ENCODE measurements around the gene MEPE.

MEPE gene

DNA sequence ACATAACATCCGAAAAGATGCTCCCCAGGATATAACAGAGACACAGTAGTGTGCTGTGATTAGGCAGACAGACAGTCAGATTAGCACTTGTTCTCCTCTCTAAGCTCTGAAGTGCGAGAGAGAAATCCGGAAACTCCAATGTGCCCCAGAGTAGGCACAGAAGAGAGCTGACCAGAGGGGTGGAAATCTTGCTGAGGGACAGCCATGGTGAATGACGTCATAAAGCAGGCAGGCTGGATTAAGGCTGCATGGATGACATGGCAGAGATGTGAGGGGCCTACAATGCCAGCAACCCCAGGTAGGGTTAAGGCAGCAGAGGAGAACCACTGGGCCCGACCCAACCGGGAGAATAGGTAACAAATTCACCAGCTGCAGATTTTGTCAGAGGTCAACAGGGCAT is 53.3 kb downstream of the MEPE start:
- no peak for DNase-seq

- peak; percentile 63 for DNase-seq
Observed at GRCh38 chr4:87890753-87891152, 58.0 kb downstream of the MEPE start.

DNA sequence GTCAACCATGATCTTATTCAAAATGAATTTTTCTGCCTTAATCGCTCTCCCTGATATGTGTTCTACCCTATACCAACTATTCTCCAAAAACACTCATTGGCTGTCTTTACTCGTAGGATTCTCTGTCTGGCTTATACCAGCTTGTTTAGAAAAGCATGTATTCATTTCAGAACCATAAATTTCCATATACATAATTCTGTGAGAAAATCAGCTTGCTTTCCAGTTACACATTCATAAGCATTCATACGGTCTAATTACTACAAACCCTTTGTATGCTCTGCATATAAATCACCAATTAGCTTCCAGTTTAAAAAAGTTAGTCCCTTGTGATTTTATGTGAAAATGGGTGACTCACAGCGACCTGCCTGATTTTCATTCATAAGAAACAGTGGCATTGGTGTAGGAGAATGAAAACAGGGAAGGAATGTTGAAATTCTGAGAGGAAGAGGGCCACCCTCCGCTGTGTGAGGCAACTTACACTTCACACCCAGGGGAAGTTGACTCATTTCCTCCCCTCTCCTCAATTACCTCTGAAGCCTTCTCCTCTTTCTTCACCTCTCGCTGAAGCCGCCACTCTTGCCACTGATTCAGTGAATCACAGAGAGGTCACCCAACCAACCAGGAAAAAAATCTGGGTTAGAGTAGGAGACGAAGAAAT is 63.3 kb downstream of the MEPE start:
- peak; percentile 93 for DNase-seq

Measured in MV-4-11 (cell line).